Stimulated activated CD4-positive, alpha-beta T cell treated with anti-CD3 and anti-CD28 coated beads, TNF-alpha, amount 100 ng/mL, for 24 hours (primary cell): Measurements from ENCODE around the gene TSPAN18.

Source experiments
- DNase-seq, 3 experiments: peaks; one replicate each; pipeline ENCODE4 v3.0.0-alpha.2; 2020; ENCODE audit warnings: low read depth in 3 of 3

The TSPAN18 gene

GRCh38 chr11:44823006-44823405 is 96.2 kb downstream of the TSPAN18 start:
- peak in 1 of 3 experiments; percentile 11 for DNase-seq

GRCh38 chr11:44823868-44824267 is 97.1 kb downstream of the TSPAN18 start:
- DNase-seq: no peak

- DNase-seq: no peak
Observed at GRCh38 chr11:44824300-44824704, 97.5 kb downstream of the TSPAN18 start.

- no peak for DNase-seq
Observed at GRCh38 chr11:44825058-44825785, 98.5 kb downstream of the TSPAN18 start.

- no peak for DNase-seq
Observed at GRCh38 chr11:44826922-44827643, 100.3 kb downstream of the TSPAN18 start.

- DNase-seq: no peak
Observed at GRCh38 chr11:44828296-44828695, 101.5 kb downstream of the TSPAN18 start.

- DNase-seq: no peak
Observed at GRCh38 chr11:44829838-44830237, 103.1 kb downstream of the TSPAN18 start.

- DNase-seq: no peak
Observed at GRCh38 chr11:44831605-44832394, 105.0 kb downstream of the TSPAN18 start.

- DNase-seq: no peak
Observed at GRCh38 chr11:44832452-44832851, 105.7 kb downstream of the TSPAN18 start.

- DNase-seq: no peak
Observed at GRCh38 chr11:44833221-44833876, 106.6 kb downstream of the TSPAN18 start.

- DNase-seq: no peak
Observed at GRCh38 chr11:44833877-44834452, 107.2 kb downstream of the TSPAN18 start.

GRCh38 chr11:44834846-44835245 is 108.1 kb downstream of the TSPAN18 start:
- no peak for DNase-seq

GRCh38 chr11:44835296-44835695 is 108.5 kb downstream of the TSPAN18 start:
- no peak for DNase-seq

- no peak for DNase-seq
Observed at GRCh38 chr11:44835938-44836337, 109.2 kb downstream of the TSPAN18 start.

- DNase-seq: no peak
Observed at GRCh38 chr11:44837661-44838060, 110.9 kb downstream of the TSPAN18 start.

- DNase-seq: no peak
Observed at GRCh38 chr11:44839458-44840084, 112.8 kb downstream of the TSPAN18 start.

- no peak for DNase-seq
Observed at GRCh38 chr11:44840085-44840478, 113.3 kb downstream of the TSPAN18 start.

- DNase-seq: no peak
Observed at GRCh38 chr11:44840521-44841251, 113.9 kb downstream of the TSPAN18 start.

- no peak for DNase-seq
Observed at GRCh38 chr11:44842220-44842619, 115.5 kb downstream of the TSPAN18 start.

GRCh38 chr11:44846852-44847251 is 120.1 kb downstream of the TSPAN18 start:
- no peak for DNase-seq
